ENCODE results near the gene ZNF764.
A peak's percentile ranks its signal among the peaks of the same experiment; 100 is the strongest.

GRCh38 chr16:30526823-30527634, 31.1 kb downstream of the ZNF764 start:
- TF ChIP-seq CTCF (IDR thresholded peaks at IDR 0.05) (peak in 4 of 5 experiments; percentile 27 to 77 (median 50)), EP300 (IDR thresholded peaks at IDR 0.05) (peak; percentile 72 to 89), POLR2A (IDR thresholded peaks at IDR 0.05) (peak; percentile 26 to 58)

Data from tibial nerve (tissue), 4 donors.